Activated CD4-positive, CD25-positive, alpha-beta regulatory T cell (primary cell): Measurements from ENCODE around the gene COMMD3.
"Not testable (repeated sequence)": the region's sequence is repeated elsewhere in the genome, so short reads cannot be mapped to it uniquely, and the experiment has no call there.

Experiments used
- DNase-seq, 4 experiments: peaks; one replicate each; lab custom pipeline; 2025; lab: John Stamatoyannopoulos, UW

COMMD3 gene

GRCh38 chr10:22338931-22339330 is 22.7 kb downstream of the COMMD3 start:
- no peak for DNase-seq

GRCh38 chr10:22339761-22340328 is 23.7 kb downstream of the COMMD3 start:
- DNase-seq, result no peak

- DNase-seq, result peak in 2 of 4 experiments; percentile 33
Measured at GRCh38 chr10:22340329-22341189, 24.4 kb downstream of the COMMD3 start.

- DNase-seq, result no peak
Measured at GRCh38 chr10:22341190-22341925, 25.2 kb downstream of the COMMD3 start.

- DNase-seq, result no peak
Measured at GRCh38 chr10:22341926-22342196, 25.7 kb downstream of the COMMD3 start.

GRCh38 chr10:22342421-22342820 is 26.2 kb downstream of the COMMD3 start:
- DNase-seq, result no peak

GRCh38 chr10:22343731-22344130 is 27.5 kb downstream of the COMMD3 start:
- DNase-seq, result no peak

- DNase-seq, result no peak
Measured at GRCh38 chr10:22344249-22344648, 28.1 kb downstream of the COMMD3 start.

GRCh38 chr10:22344781-22345300 is 28.7 kb downstream of the COMMD3 start:
- DNase-seq, result no peak

GRCh38 chr10:22345301-22346095 is 29.3 kb downstream of the COMMD3 start, which contains the start of gene SPAG6:
Gene SPAG6 (plus strand): TSS chr10:22345496. CDS start chr10:22345612, 116 bp downstream.
- DNase-seq, result no peak

- DNase-seq, result no peak
Measured at GRCh38 chr10:22346096-22346661, 30.0 kb downstream of the COMMD3 start.

- DNase-seq, result no peak
Measured at GRCh38 chr10:22349755-22350154, 33.6 kb downstream of the COMMD3 start.

- no peak for DNase-seq
Measured at GRCh38 chr10:22351131-22351703, 35.0 kb downstream of the COMMD3 start.

GRCh38 chr10:22356324-22356873 is 40.2 kb downstream of the COMMD3 start:
- DNase-seq, result no peak

- not testable (repeated sequence) for DNase-seq
Measured at GRCh38 chr10:22357770-22358169, 41.6 kb downstream of the COMMD3 start.

GRCh38 chr10:22363305-22363704 is 47.1 kb downstream of the COMMD3 start:
- DNase-seq, result no peak

GRCh38 chr10:22364407-22365140 is 48.4 kb downstream of the COMMD3 start:
- DNase-seq, result no peak

GRCh38 chr10:22365233-22365632 is 49.0 kb downstream of the COMMD3 start:
- DNase-seq, result no peak

- no peak for DNase-seq
Measured at GRCh38 chr10:22365644-22366434, 49.7 kb downstream of the COMMD3 start.

- DNase-seq, result no peak
Measured at GRCh38 chr10:22366435-22366703, 50.2 kb downstream of the COMMD3 start.
